Panc1 (cell line): ENCODE data around the gene TRIM60.

Experiments
- POLR2AphosphoS5 ChIP-seq: IDR thresholded peaks from 2 replicates; pipeline ENCODE4 v1.6.1; 2012; ENCODE audit warnings: mild to moderate bottlenecking, low read depth, low read length, moderate library complexity
- SIN3A ChIP-seq: IDR thresholded peaks from 2 replicates; pipeline ENCODE4 v1.6.1; 2012; ENCODE audit warnings: low read depth, mild to moderate bottlenecking, low read length, moderate library complexity, borderline replicate concordance; ENCODE audit not compliant: insufficient read depth
- TCF7L2 ChIP-seq: IDR thresholded peaks from 2 replicates; pipeline ENCODE4 v1.6.1; 2011; ENCODE audit warnings: mild to moderate bottlenecking, low read depth, low read length, inconsistent platforms
- TF ChIP-seq, protein P1 (sequence below): fragments of 450-650 bp; IDR thresholded peaks from 2 replicates; pipeline ENCODE4 v1.5.1; 2017; ENCODE audit warnings: mild to moderate bottlenecking
- TF ChIP-seq, protein P2 (sequence below), 2 experiments: IDR thresholded peaks; 2 replicates each; pipeline ENCODE4 v1.6.1; 2011 to 2012; ENCODE audit warnings: low read depth in 2 of 2, control low read depth in 1 of 2, low read length in 1 of 2, mild to moderate bottlenecking in 1 of 2, moderate library complexity in 1 of 2; ENCODE audit not compliant: insufficient read depth in 1 of 2

DNA sequence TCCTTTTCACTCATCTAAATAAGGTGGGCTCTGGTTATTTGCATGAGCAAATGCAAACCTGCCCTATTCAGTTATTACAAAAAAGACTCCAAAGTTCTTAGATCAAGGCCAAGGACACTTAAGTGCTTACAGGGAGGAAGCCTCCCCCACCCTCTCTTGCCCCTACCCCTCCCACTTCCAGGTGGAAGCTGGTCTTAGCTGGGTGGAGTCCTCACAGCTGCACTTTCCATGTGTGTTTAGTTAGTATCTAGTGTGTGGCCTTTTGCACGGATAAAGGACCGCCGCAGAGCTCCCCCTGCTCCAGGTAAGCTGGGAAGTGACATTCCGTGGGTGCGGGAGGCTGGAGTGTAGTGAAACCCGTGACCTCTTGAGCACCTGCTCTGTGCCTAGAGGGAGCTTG lies 21.8 kb downstream of the TRIM60 start, which contains the start of gene TRIM75:
- TF ChIP-seq, protein P1, sequence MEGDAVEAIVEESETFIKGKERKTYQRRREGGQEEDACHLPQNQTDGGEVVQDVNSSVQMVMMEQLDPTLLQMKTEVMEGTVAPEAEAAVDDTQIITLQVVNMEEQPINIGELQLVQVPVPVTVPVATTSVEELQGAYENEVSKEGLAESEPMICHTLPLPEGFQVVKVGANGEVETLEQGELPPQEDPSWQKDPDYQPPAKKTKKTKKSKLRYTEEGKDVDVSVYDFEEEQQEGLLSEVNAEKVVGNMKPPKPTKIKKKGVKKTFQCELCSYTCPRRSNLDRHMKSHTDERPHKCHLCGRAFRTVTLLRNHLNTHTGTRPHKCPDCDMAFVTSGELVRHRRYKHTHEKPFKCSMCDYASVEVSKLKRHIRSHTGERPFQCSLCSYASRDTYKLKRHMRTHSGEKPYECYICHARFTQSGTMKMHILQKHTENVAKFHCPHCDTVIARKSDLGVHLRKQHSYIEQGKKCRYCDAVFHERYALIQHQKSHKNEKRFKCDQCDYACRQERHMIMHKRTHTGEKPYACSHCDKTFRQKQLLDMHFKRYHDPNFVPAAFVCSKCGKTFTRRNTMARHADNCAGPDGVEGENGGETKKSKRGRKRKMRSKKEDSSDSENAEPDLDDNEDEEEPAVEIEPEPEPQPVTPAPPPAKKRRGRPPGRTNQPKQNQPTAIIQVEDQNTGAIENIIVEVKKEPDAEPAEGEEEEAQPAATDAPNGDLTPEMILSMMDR: no peak
- TF ChIP-seq SIN3A (no peak), TCF7L2 (no peak), POLR2AphosphoS5 (no peak)
- TF ChIP-seq, protein P2, sequence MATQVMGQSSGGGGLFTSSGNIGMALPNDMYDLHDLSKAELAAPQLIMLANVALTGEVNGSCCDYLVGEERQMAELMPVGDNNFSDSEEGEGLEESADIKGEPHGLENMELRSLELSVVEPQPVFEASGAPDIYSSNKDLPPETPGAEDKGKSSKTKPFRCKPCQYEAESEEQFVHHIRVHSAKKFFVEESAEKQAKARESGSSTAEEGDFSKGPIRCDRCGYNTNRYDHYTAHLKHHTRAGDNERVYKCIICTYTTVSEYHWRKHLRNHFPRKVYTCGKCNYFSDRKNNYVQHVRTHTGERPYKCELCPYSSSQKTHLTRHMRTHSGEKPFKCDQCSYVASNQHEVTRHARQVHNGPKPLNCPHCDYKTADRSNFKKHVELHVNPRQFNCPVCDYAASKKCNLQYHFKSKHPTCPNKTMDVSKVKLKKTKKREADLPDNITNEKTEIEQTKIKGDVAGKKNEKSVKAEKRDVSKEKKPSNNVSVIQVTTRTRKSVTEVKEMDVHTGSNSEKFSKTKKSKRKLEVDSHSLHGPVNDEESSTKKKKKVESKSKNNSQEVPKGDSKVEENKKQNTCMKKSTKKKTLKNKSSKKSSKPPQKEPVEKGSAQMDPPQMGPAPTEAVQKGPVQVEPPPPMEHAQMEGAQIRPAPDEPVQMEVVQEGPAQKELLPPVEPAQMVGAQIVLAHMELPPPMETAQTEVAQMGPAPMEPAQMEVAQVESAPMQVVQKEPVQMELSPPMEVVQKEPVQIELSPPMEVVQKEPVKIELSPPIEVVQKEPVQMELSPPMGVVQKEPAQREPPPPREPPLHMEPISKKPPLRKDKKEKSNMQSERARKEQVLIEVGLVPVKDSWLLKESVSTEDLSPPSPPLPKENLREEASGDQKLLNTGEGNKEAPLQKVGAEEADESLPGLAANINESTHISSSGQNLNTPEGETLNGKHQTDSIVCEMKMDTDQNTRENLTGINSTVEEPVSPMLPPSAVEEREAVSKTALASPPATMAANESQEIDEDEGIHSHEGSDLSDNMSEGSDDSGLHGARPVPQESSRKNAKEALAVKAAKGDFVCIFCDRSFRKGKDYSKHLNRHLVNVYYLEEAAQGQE (IDR thresholded peaks at IDR 0.05; ENCODE audit: insufficient read depth in 1 of 2, low read depth in 2 of 2, low read length in 1 of 2): no peak
